Glutamatergic neuron (in vitro differentiated cells): ENCODE measurements around the gene LIPM. TPM values are rescaled to one million over a fixed set of nuclear protein-coding genes. Genes with fewer than 3 reads are reported as not detected.

Experiments
- DNase-seq: peaks from one replicate; pipeline ENCODE4 v3.0.0; 2022
- H3K27ac Mint-ChIP-seq: one replicate; pipeline ENCODE4 v1.8.0; 2020; ENCODE audit warnings: mild to moderate bottlenecking, mixed read lengths, inconsistent platforms; ENCODE audit not compliant: unreplicated experiment
- H3K27me3 Mint-ChIP-seq: one replicate; pipeline ENCODE4 v1.8.0; 2020; ENCODE audit warnings: mild to moderate bottlenecking, moderate library complexity, mixed read lengths, inconsistent platforms; ENCODE audit not compliant: unreplicated experiment
- H3K36me3 Mint-ChIP-seq: one replicate; pipeline ENCODE4 v1.8.0; 2020; ENCODE audit warnings: mild to moderate bottlenecking, mixed read lengths, inconsistent platforms; ENCODE audit not compliant: unreplicated experiment
- H3K4me1 Mint-ChIP-seq: one replicate; pipeline ENCODE4 v1.8.0; 2020; ENCODE audit warnings: mild to moderate bottlenecking, low read depth, mixed read lengths, inconsistent platforms; ENCODE audit not compliant: unreplicated experiment
- H3K4me3 Mint-ChIP-seq: one replicate; pipeline ENCODE4 v1.8.0; 2020; ENCODE audit warnings: mild to moderate bottlenecking, mixed read lengths, inconsistent platforms; ENCODE audit not compliant: unreplicated experiment
- H3K9me3 Mint-ChIP-seq: one replicate; pipeline ENCODE4 v1.8.0; 2020; ENCODE audit warnings: mild to moderate bottlenecking, moderate library complexity, mixed read lengths, inconsistent platforms; ENCODE audit not compliant: unreplicated experiment
- CTCF ChIP-seq: fragments of 200-600 bp; sonication (generic); IDR thresholded peaks from one replicate; pipeline ENCODE4 v1.5.0; 2021; ENCODE audit not compliant: partially characterized antibody, unreplicated experiment
- total RNA-seq: library from RNA; stranded (reverse); fragmentation: NEBNext Ultra II Directional; extraction: Animal tissue kit (Norgen Biotek cat#: 25700); gene quantifications from one replicate; pipeline ENCODE4 v1.2.1, GENCODE V29; 2021; ENCODE audit not compliant: unreplicated experiment

Gene LIPM
- total RNA-seq, 1 donor from 2014 or later, result not detected

GRCh38 chr10:88788924-88789323, 13.6 kb upstream of the LIPM start:
- Mint-ChIP-seq H3K4me3 (no peak overlapping the region), H3K9me3 (no peaks in the 10 kb centered on the region), H3K27ac (no peak overlapping the region), H3K36me3 (no peaks in the 10 kb centered on the region), H3K27me3 (no peaks in the 10 kb centered on the region), H3K4me1 (no peaks in the 10 kb centered on the region)
- DNase-seq, result no peak
- no peak for TF ChIP-seq CTCF

- Mint-ChIP-seq H3K36me3 (no peaks in the 10 kb centered on the region), H3K27me3 (no peaks in the 10 kb centered on the region), H3K4me3 (no peak overlapping the region), H3K4me1 (no peaks in the 10 kb centered on the region), H3K27ac (no peak overlapping the region), H3K9me3 (no peaks in the 10 kb centered on the region)
- peak; percentile 56 for TF ChIP-seq CTCF
- DNase-seq, result peak; percentile 25
Measured at GRCh38 chr10:88791924-88792323, 10.6 kb upstream of the LIPM start.

- Mint-ChIP-seq H3K4me3 (no peak overlapping the region), H3K4me1 (no peaks in the 10 kb centered on the region), H3K27ac (no peak overlapping the region), H3K27me3 (no peaks in the 10 kb centered on the region), H3K36me3 (no peaks in the 10 kb centered on the region), H3K9me3 (no peaks in the 10 kb centered on the region)
- TF ChIP-seq CTCF, result no peak
- DNase-seq, result no peak
Measured at GRCh38 chr10:88792661-88793060, 9.9 kb upstream of the LIPM start.

- H3K9me3 Mint-ChIP-seq, result no peaks in the 10 kb centered on the region
- no peaks in the 10 kb centered on the region for H3K36me3 Mint-ChIP-seq
- H3K27me3 Mint-ChIP-seq, result no peaks in the 10 kb centered on the region
- no peak for TF ChIP-seq CTCF
- DNase-seq, result no peak
- H3K4me3 Mint-ChIP-seq, result no peak overlapping the region
- no peak overlapping the region for H3K27ac Mint-ChIP-seq
- H3K4me1 Mint-ChIP-seq, result no peaks in the 10 kb centered on the region
Measured at GRCh38 chr10:88793712-88794299, 8.7 kb upstream of the LIPM start.

- Mint-ChIP-seq H3K9me3 (no peaks in the 10 kb centered on the region), H3K4me1 (no peaks in the 10 kb centered on the region), H3K27ac (no peak overlapping the region), H3K4me3 (no peak overlapping the region), H3K27me3 (no peaks in the 10 kb centered on the region), H3K36me3 (no peaks in the 10 kb centered on the region)
- no peak for TF ChIP-seq CTCF
- no peak for DNase-seq
Measured at GRCh38 chr10:88794731-88795130, 7.8 kb upstream of the LIPM start.
